Prostate gland (tissue), 2 donors: ENCODE results near the gene MYO9B. TPM values are rescaled to one million over a fixed set of nuclear protein-coding genes. Genes with fewer than 3 reads are reported as not detected.

Experiments used
- DNase-seq: peaks from one replicate; pipeline ENCODE4 v3.0.0-alpha.2; 2019; ENCODE audit warnings: low spot score
- H3K27ac ChIP-seq, 2 donors: fragments of 200-600 bp; sonication (generic); 2 replicates each; pipeline ENCODE4 v1.5.1; 2017 to 2019
- H3K27me3 ChIP-seq: fragments of 200-600 bp; sonication (generic); replicated peaks from 2 replicates; pipeline ENCODE4 v1.5.1; 2019; ENCODE audit not compliant: insufficient read depth
- H3K36me3 ChIP-seq, 2 donors: fragments of 200-600 bp; sonication (generic); 1 replicate in 1 of 2; 2 replicates in 1 of 2; pipeline versions ENCODE4 v1.5.1 to v1.8.1; 2017 to 2019
- H3K4me1 ChIP-seq: fragments of 200-600 bp; sonication (generic); replicated peaks from 2 replicates; pipeline ENCODE4 v1.5.1; 2019
- H3K4me3 ChIP-seq, 2 donors: fragments of 200-600 bp; sonication (generic); 2 replicates each; pipeline ENCODE4 v1.5.1; 2017 to 2019
- H3K9me3 ChIP-seq: fragments of 200-600 bp; sonication (generic); 2 replicates; pipeline ENCODE4 v1.5.1; 2017
- POLR2A ChIP-seq: fragments of 450-650 bp; IDR thresholded peaks from one replicate; pipeline ENCODE4 v1.6.1; 2016; ENCODE audit warnings: antibody characterized with exemption, mild to moderate bottlenecking
- POLR2AphosphoS5 ChIP-seq: sonication (generic); formaldehyde crosslinking; IDR thresholded peaks from one replicate; pipeline ENCODE4 v1.6.1; 2017; ENCODE audit warnings: antibody characterized with exemption
- WGBS: methylation state at CpG from one replicate; pipeline ENCODE4 v1.1.5; 2018; 5-methylcytosine and 5-hydroxymethylcytosine counted together
- intact Hi-C: fragments of 100-400 bp; cut with DNase I; formaldehyde crosslinking; loops from one replicate; pipeline ENCODE4 v1.14.2; 2022
- total RNA-seq, 2 donors: library from RNA; depleted of rRNA; stranded (reverse); fragments of >200 nt; gene quantifications; one replicate each; pipeline ENCODE4 v1.1.0, GENCODE V29; 2016
- TF ChIP-seq, protein P1 (sequence below), 4 experiments: fragments of 200-600 bp in 2 of 4; fragments of 450-650 bp in 2 of 4; sonication (generic) in 2 of 4; IDR thresholded peaks; 1 replicate in 3 of 4; 2 replicates in 1 of 4; pipeline ENCODE4 v1.5.1; 2016 to 2019; ENCODE audit warnings: antibody characterized with exemption in 4 of 4, mild to moderate bottlenecking in 2 of 4, moderate library complexity in 2 of 4

The MYO9B gene
- total RNA-seq, 2 donors from 2014 or later: 50.9 to 208 TPM

DNA sequence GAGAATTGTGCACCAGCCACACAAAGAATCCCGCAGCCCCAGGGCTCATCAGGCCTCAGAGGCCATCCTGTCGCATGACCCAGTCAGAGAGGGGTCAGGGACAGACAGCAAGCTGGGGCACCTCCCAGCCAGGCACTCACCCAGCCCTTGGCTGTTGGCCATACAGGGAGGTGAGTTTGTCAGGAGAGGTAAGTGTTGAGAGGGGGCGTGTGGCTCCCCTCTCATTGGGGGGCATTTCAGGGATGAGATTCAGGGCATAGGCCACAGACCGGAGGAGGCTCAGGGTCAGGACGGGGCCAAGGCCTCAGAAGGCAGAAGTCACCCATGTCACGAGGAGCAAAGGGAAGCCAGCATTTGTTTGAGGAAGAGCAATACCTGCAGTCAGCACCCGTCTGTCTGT, 37.1 kb downstream of the MYO9B start:
- no peaks in the 10 kb centered on the region for H3K27me3 ChIP-seq
- H3K27ac ChIP-seq: no peak overlapping the region
- no peak for DNase-seq
- 81% methylated on average over 7 of the region's 7 CpGs for WGBS
- peaks cover 10% of the 10 kb centered on the region for H3K4me1 ChIP-seq
- no peak for TF ChIP-seq POLR2A
- TF ChIP-seq, protein P1, sequence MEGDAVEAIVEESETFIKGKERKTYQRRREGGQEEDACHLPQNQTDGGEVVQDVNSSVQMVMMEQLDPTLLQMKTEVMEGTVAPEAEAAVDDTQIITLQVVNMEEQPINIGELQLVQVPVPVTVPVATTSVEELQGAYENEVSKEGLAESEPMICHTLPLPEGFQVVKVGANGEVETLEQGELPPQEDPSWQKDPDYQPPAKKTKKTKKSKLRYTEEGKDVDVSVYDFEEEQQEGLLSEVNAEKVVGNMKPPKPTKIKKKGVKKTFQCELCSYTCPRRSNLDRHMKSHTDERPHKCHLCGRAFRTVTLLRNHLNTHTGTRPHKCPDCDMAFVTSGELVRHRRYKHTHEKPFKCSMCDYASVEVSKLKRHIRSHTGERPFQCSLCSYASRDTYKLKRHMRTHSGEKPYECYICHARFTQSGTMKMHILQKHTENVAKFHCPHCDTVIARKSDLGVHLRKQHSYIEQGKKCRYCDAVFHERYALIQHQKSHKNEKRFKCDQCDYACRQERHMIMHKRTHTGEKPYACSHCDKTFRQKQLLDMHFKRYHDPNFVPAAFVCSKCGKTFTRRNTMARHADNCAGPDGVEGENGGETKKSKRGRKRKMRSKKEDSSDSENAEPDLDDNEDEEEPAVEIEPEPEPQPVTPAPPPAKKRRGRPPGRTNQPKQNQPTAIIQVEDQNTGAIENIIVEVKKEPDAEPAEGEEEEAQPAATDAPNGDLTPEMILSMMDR (IDR thresholded peaks at IDR 0.05): no peak
- TF ChIP-seq POLR2AphosphoS5: no peak
- no peak overlapping the region for H3K4me3 ChIP-seq
- H3K9me3 ChIP-seq: no peaks in the 10 kb centered on the region
- no peaks in the 10 kb centered on the region for H3K36me3 ChIP-seq
- intact Hi-C loops: no loop called here

DNA sequence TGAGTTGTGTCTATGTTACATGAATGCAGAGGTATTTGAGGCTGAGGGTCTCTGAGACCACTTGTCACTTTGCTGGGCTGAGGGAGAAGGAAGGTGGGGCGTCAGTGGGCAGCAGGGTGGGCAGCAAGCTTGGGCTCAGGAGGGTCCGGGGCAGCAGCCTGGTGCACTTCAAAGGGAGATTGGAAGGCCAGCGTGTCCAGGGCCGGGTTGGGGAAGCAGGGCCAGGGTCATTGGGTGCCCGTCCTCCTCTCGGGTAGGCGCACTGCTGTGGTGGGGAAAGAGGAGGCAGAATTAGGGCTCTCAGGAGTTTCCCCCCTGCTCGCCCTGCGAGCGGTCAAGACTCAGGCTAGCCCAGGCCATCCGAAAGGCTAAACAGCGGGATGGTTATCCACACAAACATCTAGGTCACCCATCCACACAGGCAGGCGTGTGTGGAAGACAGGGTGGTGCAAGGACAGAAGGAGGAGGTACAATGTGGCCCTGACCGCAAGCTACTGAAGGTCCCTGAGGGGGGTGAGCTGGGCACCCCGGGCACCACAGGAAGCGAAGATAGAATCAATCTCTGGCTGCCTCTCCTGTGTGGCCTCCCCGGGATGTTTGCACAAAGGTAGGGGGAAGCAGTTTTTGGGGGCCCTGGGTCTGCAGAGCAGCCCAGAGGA, 37.7 kb downstream of the MYO9B start:
- DNase-seq: no peak
- Histone ChIP-seq H3K4me3 (no peak overlapping the region), H3K27me3 (no peaks in the 10 kb centered on the region), H3K4me1 (peaks cover 6% of the 10 kb centered on the region), H3K27ac (peak overlapping the region; percentile 76 to 77), H3K36me3 (no peaks in the 10 kb centered on the region), H3K9me3 (no peaks in the 10 kb centered on the region)
- no peak for TF ChIP-seq POLR2A
- TF ChIP-seq, protein P1 (IDR thresholded peaks at IDR 0.05): no peak
- no peak for TF ChIP-seq POLR2AphosphoS5
- WGBS: 88% methylated on average over 17 of the region's 17 CpGs
- intact Hi-C loops: no loop called here

DNA sequence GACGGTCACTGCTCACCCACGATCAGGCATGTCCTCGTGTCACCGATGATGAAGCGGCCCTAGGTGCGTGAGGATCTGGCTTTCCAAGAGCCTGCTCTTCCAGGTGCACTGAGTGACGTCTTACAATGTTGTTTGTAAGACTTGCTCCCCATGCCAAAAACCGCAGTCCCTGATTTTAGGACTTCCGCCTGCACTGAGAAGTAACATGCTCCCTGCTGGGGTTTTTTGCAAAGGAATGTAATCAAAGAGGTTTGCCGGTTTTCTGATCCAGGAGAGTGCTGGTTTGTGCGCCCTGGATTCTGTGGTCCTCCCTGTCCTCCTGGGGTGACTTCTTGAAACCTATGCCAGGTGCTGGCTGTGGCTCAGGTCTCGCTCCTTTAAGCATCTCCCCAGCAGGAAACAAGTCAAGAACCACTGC, 38.8 kb downstream of the MYO9B start:
- Histone ChIP-seq H3K27ac (peak overlapping the region; percentile 76 to 77), H3K4me3 (peak overlapping the region in 1 of 2 donors; percentile 7), H3K36me3 (no peaks in the 10 kb centered on the region), H3K27me3 (no peaks in the 10 kb centered on the region), H3K9me3 (no peaks in the 10 kb centered on the region), H3K4me1 (no peaks in the 10 kb centered on the region)
- TF ChIP-seq POLR2AphosphoS5 (peak; percentile 89), POLR2A (no peak)
- TF ChIP-seq, protein P1 (IDR thresholded peaks at IDR 0.05): no peak
- intact Hi-C loops: no loop called here
- WGBS: 35% methylated on average over 12 of the region's 12 CpGs
- DNase-seq: peak; percentile 83

DNA sequence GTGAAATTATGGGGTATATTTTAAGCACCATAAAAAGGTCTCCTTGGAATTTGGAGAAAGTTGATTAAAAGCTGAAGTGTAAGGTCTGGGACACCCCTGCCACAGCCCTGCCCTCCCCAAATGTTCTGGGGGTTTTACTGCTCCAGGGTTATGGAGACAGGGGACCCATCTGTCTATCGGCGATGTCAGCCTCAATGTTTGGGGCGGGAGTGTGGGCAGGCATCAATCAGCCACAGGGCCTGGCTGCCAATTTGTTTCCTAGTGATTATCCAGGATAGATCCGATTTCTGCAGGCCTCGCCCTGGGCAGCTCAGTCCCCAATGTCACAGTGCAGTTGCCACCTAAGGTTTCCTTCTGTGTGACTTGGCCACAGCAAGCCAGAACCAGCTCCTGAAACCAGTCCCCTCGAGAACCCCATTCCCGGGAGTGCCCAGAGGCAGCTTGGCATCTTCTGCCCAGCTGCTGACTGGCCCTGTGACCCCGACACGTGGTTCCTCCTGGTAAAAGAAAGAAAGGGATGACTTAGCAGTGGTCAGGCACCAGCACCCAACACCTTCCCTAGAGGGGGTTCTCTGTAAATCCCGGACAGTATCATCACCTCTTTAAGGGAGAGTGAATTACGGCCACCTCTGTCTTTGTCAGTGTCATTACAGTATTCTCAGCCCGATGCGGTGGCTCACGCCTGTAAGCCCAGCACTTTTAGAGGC, 41.6 kb downstream of the MYO9B start:
- H3K4me1 ChIP-seq: no peaks in the 10 kb centered on the region
- no peaks in the 10 kb centered on the region for H3K9me3 ChIP-seq
- H3K27ac ChIP-seq: no peak overlapping the region
- intact Hi-C loops: no loop called here
- no peak overlapping the region for H3K4me3 ChIP-seq
- H3K27me3 ChIP-seq: no peaks in the 10 kb centered on the region
- WGBS: 84% methylated on average over 14 of the region's 14 CpGs
- DNase-seq: no peak
- TF ChIP-seq, protein P1 (IDR thresholded peaks at IDR 0.05): no peak
- H3K36me3 ChIP-seq: no peaks in the 10 kb centered on the region

DNA sequence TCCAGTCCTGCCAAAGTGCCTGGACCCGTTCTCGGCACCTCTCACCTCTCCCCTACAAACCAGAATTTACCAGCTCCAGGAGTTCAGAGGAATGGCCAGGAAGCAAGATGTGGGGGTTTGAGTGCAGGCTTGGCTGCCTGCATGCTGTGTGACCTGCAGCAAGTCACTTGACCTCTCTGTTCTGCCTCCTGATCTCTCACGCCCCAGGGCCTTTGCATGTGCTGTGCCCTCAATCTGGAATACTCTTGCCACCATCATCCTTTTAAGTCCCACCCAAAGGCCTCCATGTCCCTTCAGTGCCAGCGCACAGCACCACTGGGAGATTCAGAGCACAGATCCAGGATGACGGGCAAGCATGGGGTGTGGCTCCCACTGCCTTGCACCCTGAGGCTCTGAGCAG, 43.4 kb downstream of the MYO9B start:
- H3K27ac ChIP-seq: no peak overlapping the region
- intact Hi-C loops: no loop called here
- TF ChIP-seq POLR2AphosphoS5 (no peak), POLR2A (no peak)
- TF ChIP-seq, protein P1 (IDR thresholded peaks at IDR 0.05): no peak

More for the DNA sequence above, 43.4 kb downstream of the MYO9B start:
- Histone ChIP-seq H3K4me1 (no peaks in the 10 kb centered on the region), H3K4me3 (no peak overlapping the region), H3K9me3 (no peaks in the 10 kb centered on the region), H3K27me3 (no peaks in the 10 kb centered on the region), H3K36me3 (no peaks in the 10 kb centered on the region)
- 85% methylated on average over 5 of the region's 5 CpGs for WGBS
- no peak for DNase-seq
